CMK (cell line): ENCODE measurements around the gene ZFPM1.
"Not testable (repeated sequence)": the region's sequence is repeated elsewhere in the genome, so short reads cannot be mapped to it uniquely, and the experiment has no call there.

Source experiments
- DNase-seq: peaks from one replicate; pipeline ENCODE4 v3.0.0-alpha.2; 2010; ENCODE audit warnings: low read depth

ZFPM1 gene

DNA sequence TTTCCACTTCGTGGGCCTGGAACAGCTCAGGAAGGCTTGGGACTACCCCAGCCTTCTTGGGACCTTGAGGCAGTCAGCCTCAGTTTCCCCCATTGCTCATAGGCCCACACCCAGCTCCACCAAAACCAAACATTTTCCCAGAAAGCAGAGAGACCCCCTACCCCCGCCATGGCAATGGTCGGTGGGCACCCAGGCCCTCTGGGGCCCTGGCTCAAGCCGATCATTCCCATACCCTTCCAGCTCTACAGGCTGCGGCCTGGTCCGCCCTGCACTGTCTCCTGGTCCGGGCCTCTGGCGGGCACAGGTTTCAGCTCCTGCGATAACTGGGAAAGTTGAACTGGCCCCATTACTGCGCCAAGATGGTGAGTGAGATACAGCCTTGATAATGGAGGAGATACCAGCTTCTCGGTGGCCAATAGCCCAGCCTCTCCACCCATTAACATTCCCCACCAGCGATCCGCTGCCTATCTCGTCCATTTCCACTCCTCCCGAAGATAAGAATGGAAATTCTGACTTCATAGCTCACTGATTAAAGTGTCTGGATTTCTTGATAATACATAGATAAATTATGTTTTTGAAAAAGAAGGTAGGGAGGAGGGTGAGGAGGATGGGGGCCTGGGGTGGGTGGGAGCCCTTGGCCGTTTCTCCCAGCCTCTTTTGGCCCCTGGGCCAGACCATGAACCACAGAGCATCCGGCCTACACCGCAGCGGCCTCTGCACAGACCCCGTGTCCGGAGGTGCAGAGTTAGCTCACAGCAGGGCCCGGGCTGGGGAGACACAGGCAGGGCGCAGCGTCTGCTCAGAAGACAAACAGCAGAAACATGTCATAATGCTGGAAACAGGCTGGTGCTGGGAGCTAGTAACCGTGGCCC, 11.6 kb downstream of the ZFPM1 start:
- DNase-seq: no peak

DNA sequence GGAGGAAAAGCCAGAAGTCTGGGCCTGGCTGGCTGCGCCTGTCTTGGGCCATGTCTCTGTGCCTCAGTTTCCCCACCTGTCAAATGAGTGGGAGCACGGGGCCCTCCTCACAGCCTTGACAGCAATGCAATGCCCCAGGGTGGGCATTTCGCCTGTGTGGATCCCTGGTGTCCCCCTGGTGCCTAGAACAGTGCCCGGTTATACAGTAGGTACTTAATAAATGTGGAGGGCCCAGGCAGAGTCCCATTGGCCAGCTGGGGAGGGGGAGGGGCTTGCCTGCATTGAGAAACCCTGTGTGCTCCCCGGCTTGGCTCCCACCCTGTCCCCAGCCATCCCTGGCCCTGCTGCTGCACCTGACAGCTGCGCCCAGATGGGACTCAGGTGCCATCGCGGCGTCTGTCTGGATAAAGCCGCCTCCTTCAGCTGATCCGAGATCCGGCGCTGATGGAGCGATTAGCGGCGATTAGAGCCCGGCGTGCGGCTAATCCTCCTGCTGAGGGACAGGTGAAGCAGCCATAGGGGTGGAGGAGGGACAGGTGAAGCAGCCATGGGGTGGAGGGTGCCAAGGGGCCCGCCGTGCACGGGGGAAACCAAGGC, 12.4 kb downstream of the ZFPM1 start:
- no peak for DNase-seq

DNA sequence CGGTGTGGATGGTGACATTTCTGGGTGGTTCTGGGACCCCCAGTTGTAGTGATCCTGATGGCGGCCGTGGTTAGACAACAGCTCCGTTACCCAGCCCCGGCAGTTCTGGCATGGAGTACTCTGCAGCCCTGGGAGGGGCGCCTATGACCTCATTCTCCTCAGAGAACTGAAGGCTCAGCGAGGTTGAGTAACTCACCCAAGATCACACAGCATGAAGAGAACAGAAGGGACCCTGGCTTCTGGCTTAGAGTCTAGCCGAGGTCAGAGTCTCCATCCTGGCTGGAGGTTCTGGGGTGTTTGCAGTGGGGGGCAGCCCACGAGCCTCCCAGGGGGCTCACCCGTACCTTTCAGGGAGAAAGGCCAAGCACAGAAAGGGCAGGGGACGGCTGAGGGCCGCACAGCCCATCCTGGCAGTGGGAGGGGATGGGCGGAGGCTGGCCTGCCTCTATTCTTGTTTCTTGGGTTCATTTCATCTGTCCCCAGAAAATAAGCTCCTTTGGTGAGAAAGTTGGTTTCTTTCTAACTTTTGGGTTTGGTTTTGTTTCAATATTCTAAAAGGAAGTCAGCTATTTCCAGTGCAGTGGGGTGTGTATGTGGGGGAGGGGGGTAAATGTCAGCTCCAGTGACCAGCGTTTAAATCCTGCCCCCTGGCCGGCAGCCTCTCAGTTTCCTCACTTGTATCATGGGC, 13.2 kb downstream of the ZFPM1 start:
- DNase-seq: no peak

DNA sequence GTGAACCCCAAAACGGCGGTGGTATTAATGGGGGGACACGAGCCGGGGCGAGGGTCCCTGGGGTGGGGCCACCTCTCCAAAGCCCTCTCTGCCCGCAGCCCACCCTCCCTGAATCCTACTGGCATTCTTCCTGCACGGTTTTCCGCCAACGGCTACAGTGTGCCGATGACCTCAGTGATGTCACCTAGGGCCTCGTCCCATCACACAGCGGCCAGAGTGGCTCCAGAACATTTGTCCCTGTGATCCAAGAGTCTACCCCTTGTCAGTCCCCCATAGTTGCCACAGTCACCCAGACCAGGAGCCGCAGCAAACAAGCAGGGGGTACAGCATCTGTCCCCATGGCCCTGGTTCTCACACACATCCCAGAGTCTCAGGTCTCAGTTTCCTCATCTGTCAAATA, 13.9 kb downstream of the ZFPM1 start:
- no peak for DNase-seq

DNA sequence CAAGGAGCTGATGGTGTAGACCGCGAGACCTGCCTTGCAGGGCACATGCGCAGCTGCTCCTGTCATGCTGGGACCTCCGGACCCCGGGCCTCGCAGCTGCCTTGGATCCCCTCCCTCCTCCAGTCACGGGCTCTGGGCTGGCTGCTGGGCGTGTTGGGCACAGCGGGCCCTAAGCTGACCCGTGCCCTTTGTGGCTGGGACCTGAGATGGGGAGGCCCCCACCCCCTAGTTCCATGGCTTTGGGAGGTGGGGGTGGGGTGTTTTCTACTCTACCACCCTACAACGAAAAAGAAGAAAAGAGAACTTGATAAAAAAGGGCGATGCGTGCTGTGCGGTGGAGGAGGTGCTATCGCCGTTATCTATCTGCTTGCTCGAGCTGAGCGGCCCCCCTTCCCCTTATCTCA, 14.5 kb downstream of the ZFPM1 start:
- DNase-seq: no peak

DNA sequence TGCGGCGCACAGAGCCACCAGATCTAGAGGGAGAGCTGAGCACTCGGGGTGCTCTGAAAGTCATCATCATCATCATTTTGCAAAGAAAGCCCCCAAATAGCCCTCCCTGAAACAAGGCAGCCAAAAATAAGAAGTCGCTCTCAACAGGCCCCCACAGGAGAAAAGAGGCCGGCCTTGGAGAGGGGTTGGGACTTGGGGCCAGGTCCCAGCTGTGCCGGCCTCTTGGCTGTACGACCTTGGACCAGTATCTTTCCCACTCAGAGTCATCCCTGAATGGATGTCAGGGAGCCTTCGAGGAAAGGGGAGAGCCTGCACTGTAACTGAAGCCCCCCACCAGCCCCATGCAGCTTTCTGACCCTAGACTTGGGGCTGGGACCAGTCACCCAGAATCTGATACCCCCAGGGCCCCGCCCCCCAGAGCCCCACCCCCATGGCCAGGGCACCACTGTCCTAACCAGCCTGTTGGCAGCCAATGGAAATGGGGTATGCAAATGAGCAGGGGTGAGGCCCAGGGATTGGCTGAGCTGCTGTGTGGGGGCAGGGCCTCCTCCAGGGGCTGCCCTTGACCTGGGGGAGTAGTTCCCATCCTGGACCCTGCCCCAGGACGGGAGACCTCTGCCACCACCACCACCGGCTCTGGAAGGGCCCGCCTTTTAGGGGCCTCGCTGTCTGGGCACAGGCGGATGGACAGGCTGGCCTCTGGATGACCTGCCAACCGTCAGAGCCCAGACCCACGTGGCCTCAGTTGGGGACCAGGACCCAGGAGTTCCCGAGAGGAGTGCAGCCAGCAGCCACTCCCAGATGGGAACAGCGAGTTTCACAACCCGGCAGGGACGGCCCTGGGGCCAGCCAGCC, 15.4 kb downstream of the ZFPM1 start:
- peak; percentile 82 for DNase-seq

DNA sequence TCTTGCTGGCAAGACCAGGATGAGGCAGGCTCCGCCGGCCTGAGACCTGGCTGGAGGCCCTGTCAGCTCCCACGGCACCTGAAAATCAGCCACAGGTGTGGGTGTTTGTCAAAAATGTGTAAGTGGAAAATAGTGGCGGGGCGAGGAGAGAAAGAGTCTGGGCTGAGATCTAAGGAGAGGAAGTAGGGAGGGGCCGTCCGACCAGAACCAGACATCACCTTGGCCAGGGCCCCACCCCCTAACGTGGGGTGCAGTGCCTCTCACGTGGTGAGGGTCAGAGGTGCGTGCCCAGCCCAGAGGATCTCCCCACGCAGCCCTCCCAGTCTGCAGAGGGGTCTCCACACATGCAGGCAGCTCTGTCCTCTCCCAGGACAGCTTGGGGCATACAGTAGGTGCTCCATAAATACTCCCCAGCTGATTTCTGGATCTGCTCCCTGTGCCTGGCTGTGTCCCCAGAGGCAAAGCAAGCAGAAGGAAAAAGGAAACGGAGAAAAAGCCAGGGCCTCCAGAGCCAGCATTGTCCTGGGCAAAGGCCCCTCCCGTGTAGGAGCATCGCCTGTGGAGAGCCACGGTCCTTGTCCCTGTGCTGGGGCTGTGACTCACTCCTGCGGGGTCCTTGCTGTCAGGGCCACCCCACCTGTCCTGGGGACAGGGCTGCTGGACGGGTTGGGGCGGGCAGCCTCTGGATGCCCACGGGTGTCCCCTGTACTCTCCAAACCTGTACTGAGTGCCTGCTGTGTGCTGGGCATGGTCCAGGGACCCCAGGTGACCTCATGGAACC, 16.7 kb downstream of the ZFPM1 start:
- DNase-seq: no peak

DNA sequence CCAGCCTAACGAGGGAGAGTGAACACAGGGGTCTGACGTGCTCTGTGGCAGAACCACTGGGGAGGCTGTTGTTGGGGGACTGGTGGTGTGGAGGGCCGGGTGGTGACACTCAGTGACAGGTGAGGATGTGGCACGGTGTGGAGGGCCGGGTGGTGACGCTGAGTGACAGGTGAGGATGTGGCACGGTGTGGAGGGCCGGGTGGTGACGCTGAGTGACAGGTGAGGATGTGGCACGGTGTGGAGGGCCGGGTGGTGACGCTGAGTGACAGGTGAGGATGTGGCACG, 17.3 kb downstream of the ZFPM1 start:
- not testable (repeated sequence) for DNase-seq

DNA sequence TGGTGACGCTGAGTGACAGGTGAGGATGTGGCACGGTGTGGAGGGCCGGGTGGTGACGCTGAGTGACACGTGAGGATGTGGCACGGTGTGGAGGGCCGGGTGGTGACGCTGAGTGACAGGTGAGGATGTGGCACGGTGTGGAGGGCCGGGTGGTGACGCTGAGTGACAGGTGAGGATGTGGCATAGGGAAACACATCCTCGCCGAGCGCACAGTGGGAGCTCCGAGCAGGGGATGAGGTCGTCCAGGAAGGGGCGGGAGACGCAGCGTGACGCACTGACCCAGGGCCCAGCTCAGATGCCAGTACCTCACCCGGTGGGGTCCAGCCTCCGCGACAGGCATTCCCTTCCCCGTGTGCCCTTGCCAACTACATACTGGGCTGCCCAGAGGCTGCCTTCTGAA, 17.6 kb downstream of the ZFPM1 start:
- not testable (repeated sequence) for DNase-seq

DNA sequence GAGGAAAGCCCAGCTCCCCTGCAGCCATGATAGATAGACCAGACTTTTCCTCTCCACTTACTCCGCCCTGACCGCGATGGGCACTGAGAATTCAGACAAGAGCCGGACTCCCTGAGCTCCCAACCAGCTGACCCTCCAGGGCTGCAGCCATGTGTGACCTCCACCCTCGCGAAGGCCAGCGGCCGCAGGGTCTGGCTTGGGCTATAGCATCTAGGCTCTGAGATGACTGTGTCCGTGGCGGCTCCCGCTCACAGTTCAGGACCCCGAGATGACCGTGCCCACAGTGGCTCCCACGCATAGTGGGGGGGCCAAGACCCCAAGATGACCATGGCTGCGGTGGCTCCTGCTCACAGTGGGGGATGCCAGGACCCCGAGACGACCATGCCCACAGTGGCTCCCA, 18.0 kb downstream of the ZFPM1 start:
- no peak for DNase-seq

DNA sequence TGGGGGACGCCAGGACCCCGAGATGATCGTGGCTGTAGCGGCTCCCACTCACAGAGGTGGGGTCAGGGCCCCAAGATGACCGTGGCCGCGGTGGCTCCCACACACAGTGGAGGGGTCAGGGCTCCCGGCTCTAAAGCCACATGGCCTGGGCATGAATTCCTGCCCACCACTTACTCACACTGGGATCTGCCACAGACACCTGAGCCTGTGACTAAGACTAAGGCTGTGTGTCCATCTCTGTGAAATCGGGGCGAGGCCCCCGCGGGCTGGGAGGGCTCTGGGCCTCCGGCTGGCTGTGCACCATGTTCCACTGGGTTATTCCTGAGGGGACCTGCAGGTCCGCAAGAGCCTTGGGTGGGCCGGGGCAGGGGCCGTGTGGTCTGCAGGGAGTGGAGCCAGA, 18.5 kb downstream of the ZFPM1 start:
- DNase-seq: no peak

DNA sequence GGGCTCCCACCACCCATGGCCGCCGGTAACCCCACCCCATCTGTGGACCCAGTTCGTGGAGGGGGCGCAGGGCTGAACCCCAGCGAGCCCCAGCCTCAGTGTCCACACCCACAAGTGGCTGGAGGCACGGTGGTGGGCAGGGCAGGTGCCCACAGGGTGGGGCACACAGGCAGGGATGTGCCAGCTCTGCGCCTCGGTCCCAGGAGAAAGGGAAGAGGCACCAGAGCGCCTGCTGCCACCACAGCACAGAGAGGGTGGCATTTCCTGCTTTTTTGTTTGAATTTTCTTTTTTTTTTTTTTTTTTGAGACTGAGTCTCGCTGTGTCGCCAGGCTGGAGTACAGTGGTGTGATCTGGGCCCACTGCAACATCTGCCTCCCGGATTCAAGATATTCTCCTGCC, 19.0 kb downstream of the ZFPM1 start:
- DNase-seq: no peak

DNA sequence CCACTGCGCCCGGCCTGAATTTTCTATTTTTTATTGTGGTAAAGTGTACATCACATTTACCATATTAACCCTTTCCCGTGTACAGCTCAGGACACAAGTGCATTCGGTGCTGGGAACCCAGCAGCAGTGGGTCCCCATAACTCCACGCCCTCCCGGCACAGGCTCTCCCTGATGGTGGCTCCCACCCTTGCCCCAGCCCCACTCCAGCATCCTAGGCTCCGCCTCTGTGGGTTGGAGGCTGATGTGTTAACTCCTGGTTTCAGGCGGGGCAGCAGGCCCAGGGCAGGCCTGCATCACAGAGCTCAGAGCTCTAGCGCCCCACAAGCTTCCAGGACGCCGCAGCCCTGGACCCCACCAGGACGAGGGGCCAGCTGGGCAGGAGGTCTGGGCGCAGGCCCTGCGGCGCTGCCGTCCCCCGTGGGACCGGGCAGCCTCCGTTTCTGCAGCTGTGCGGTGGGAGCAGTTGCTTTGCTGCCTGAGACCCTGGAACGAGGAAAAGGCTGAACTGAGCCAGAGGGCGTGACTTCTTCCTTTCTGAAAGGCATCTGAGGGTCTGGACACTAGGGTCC, 19.6 kb downstream of the ZFPM1 start:
- no peak for DNase-seq

DNA sequence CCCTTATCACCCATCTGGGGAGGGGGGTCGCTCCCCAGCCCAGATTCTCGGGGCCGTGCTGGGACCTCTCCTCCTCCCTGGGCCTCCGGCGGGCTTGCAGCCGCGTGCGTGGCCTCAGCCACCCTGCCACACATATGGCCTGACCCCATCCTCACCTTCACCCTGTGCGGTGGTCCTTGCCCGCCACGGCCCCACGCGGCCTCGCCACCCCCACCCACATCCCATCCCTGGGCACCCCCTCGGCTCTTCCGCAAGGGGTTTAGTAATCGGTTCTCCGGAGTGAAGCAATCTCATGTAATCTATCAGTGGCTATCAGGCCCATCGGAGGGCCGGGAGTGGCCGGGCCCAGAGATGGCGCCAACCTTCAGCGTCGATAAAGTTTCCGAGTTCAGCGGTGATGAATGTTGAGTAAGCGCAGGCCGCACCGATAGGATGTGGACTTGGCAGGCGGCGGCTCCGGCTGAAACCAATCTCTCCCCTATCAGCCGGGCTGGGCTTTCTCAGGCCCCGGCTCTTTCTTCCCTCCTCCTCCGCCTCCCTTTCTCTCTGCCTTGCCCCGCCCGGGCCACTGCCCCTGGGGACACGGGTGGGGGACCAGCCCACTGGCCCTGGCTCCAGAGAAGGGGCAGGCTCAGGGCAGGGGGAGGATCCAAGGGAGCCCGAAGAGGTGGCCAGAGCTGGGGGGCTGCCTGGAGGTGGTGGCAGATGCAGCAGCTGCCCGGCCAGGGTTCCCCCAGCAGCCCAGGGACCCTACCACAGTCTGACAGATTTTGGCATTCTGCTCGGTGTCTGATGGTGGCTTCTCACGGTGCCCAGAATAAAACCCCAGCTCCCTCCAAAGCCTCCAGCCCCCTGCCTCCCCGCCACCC, 20.8 kb downstream of the ZFPM1 start:
- no peak for DNase-seq

DNA sequence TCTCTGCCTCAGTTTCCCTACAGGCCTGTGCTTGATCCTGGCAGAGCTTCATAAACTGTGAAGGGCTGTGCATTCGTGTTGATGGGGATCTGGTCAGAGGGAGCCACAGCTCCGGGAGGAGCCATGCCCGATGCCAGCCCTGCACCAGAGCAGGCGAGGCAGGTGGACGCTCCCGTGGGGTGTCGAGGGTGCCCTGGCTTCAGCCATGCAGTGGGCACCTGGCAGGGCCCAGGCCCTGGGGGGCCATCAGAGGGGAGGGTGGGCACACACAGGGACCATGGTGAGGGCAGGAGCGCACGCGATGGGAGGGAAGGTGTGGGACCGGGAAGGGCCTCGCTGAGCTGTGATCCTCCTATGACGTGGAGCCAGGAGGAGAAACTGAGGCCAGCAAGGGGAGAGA, 22.0 kb downstream of the ZFPM1 start:
- DNase-seq: no peak

DNA sequence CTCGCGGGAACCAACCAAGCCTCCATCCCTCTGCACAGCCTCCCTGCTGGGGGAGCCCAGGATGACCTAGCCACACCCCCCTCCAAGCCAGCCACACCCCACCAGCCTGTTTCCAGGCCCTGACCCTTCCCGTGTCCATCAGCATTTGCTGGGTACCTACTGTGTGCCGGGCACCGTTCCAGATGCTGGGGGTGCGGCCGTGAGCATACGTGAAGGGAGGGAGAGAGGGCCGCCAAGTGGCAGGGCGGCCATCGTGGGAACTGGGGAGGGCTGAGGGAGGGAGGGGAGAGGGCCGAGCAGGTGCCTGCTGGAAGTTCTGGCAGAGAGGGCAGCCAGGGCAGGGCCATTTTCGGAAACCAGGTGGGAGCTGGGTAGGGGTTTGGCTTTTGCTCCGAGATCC, 23.1 kb downstream of the ZFPM1 start:
- DNase-seq: no peak

DNA sequence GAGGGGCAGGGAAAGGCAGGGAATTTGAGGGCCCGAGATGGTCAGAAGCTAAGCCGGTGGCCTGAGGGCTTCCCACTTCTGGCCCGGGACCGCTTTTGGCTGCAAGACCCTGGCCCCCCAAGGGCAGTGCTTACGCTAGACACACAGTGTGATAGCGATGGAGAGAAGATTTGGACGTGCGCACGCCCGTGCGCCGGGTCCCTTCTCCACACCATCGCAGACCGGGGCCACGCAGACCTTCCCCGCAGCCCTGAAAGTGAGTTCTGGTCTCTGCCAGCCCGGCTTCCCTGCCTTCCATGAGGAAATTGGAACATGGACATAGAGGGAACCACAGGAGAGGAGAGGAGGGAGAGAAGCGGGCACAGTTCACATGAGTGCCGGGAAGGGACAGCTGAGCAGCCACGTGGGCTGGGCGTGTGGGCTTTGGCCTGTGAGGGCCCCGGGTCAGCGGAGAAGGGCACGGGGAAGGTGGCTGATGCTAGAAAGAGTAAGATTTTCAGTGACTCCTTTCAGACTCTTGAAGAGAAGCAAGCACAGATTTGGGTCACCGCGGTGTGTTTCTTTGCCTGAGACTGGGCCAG, 23.8 kb downstream of the ZFPM1 start:
- no peak for DNase-seq

DNA sequence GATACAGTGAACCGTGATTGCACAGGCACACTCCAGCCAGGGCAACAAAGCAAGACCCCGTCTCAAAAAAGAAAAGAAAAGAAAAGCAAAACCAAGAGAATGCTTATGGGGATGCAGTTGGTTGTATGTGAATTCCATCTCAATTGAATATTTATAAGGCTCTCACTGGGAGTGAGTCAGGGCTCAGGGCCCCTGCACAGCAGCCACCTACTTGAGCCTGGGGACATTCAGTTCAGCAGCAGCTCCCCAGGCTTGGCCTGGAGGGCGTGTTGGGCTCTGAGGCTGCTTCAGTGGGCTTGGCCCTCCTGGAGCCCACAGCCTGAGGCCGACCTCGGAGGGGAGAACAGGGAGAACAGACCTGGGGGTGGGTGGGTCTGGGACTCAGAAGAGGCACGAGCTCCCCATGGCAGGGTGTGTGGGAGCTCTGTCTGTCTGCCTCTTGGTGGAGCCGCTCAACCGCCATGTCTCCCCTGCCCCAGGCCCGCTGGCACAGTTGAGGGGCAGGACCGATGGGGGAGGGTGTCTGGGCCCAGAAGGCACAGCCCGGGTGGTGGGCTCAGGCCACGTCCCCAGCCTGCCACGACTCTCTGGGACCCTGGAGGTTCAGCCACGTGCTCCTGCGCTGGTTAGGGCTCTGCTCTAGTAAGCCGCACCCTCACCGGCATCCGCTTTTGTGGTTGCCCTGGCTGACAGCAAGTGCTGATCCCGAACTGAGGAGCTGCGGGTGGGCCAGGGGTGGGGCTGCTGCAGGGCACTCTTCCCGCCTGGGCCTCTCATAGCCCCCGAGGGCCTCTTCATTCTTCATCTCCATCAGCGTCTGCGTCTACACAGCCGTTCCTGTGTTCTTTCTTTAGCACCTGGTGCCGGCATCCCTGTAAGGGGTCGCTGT, 24.8 kb downstream of the ZFPM1 start:
- DNase-seq: peak; percentile 79
